A549 treated with DMSO at 1 μM for 4 hours (cell line): ENCODE data around the gene ZNF892. TPM values are rescaled to one million over a fixed set of nuclear protein-coding genes. Genes with fewer than 3 reads are reported as not detected.

ENCODE experiments used
- total RNA-seq: library from RNA; stranded (reverse); fragments of 200-300 nt; extraction: Qiagen RNA extraction; gene quantifications from 5 replicates; pipeline ENCODE4 v1.2.3, GENCODE V29; 2022; ENCODE audit warnings: low read depth

The ZNF892 gene
- 0.23 to 0.93 TPM (median 0.56 TPM) in 5 replicates for total RNA-seq

DNA sequence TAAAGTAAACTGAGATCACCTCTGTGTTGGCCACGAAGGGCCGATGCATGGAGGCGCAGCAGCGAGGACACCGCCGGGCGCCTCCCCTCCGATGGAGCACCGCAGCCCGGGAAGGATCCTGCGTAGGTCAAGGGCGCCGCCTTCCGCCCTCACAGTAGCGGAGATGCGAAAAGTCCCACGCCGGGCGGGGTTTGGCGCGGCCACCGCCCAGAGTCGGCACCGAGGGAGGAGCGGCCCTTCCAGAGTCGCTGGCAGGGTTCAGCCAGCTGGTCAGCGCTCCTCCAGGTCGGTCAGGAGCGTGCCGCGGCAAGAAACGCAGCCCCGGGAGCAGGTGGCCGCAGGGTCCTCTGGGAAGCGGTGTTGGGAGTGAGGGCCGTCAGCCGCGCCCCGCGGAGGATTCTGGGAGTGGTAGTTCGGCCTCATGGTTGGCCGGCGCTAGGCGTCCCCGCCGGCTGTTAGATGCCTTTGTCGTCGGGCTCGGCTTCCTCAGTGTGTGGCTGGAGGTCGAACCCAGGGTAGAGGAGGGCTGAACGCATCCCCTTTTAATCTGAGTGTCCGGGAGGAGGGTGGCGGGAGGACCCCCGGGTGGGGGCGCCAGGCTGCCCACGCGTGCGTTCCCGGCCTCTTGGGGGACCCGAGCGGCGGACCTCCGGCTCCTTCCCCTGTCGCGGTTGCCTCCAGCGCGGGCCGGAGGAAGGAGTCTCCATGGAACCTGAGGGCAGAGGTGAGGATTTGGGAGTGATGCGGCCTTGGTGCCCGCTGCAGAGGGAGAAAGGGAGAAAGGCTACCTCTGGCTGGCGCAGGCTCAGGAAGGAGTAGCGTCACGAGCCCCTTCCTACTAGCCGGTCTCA is at the start of gene ZNF892:
Gene ZNF892 (plus strand): TSS at position 411 of the 851 bp plus-strand sequence. CDS start 295 bp downstream, at position 706.

DNA sequence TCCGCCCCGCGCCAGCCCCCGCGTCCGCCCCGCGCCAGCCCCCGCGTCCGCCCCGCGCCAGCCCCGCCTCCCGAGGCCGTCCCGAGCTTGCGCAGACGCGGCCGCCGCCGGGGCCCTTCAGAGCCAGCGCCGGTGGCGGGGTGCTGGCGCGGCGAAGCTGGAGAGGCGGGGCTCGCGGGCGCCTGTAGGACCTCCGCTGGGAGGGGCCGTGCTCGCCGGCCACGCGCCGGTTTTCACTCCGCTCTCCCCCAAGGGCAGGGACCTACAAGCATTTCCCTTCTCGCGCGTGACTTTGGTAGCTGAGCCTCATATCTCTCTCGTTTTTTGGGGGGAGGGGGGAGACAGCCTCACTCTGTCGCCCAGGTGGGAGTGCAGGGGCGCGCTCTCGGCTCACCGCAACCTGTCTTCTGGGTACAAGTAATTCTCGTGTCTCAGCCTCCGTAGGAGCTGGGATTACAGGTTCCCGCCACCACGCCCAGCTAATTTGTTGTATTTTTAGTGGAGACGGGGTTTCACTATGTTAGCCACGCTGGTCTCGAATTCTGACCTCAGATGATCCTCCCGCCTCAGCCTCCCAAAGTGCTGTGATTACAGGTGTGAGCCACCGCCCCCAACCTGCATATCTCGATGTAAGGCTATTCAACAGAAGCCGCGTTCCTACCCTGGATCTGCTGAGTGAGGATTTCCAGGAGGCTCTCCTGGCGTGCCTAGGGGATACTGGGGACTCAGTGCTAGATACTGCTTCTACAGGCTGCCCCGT is 47.5 kb upstream of the ZNF892 start, which contains the start of gene ZNF514:
Gene ZNF514 (minus strand): TSS at position 159 of the 760 bp plus-strand sequence. CDS start 6,595 bp downstream, outside the sequence.

DNA sequence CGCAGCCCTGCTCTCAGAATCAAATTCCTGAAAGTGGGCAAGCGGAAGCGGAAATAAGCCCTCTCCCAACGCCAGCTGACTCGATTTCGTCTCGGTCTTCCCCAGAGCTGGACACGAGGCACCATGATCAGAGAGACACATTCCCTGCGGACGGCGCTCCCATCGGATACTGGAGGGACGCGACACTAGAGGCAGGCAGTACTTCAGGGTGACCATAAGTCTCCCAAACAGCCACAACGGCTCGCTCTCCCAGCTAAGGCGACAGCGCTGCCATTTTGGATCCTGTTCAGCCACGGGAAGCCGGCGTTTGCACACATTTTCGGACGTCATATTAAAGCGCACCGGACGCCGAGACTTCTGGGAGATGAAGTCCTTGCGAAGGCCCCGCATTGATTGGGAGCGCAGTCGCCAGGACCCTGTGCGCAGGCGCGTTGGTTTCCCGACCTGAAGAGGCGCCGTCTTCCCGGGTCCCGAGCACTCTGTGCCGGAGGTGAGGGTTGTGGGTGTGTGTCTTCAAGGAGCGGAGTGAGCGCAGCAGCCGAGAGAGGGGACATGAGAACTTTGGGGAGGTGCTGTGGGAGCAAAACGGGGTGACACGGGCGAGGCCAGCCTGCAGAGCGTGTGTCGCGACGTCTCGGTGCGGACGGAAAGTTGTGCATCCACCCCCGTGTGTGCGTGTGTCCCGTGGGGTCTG is 41.8 kb upstream of the ZNF892 start, which contains the start of gene ZNF2:
Gene ZNF2 (plus strand): TSS at position 439 of the 694 bp plus-strand sequence. CDS start 10,418 bp downstream, outside the sequence.

Other genes starting within 250 kb of the ZNF892 start
- 0.16 to 0.23 TPM in 2 of 5 replicates, not detected in the others for gene MAL, start 181.8 kb upstream of the ZNF892 start, total RNA-seq
- gene MRPS5, start 85.7 kb upstream of the ZNF892 start, total RNA-seq: 71.0 to 80.2 TPM (median 73.8 TPM) in 5 replicates
- 5.6 to 7.5 TPM (median 7.1 TPM) in 5 replicates for gene ZNF514, start 47.7 kb upstream of the ZNF892 start, total RNA-seq
- 3.5 to 5.0 TPM (median 3.7 TPM) in 5 replicates for gene ZNF2, start 41.7 kb upstream of the ZNF892 start, total RNA-seq
- gene PROM2, start 66.9 kb downstream of the ZNF892 start, total RNA-seq: 0.33 TPM in 1 of 5 replicates, not detected in the others
- gene KCNIP3, start 89.8 kb downstream of the ZNF892 start, total RNA-seq: 0.89 to 2.1 TPM (median 1.6 TPM) in 5 replicates
- 28.1 to 29.9 TPM (median 29.1 TPM) in 5 replicates for gene FAHD2A, start 195.2 kb downstream of the ZNF892 start, total RNA-seq